GM18861 (cell line): ENCODE data around the gene WASL.
"Not testable (repeated sequence)": the region's sequence is repeated elsewhere in the genome, so short reads cannot be mapped to it uniquely, and the experiment has no call there.

ENCODE experiments used
- ATAC-seq: cut with Tn5 transposase; IDR thresholded peaks from one replicate; pipeline ENCODE4 v1.9.1; 2021; ENCODE audit not compliant: unreplicated experiment

Gene WASL

DNA sequence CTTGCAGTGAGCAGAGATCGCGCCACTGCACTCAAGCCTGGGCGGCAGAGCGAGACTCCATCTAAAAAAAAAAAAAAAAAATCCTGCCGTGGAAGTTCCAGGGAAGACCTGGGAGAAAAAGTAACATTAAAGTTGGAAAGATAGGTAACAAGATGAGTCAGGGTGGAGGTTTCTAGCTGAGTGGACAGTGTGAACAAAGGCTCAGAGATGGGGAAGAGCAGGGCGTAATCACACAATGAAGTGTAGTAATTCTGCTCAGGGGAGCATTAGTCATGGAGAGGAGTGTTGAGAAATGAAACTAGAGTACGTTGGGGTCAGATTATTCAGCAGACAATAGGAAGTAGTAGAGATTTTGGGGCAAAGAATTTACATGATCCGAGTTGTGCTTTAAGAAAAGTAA is 21.6 kb upstream of the WASL start:
- ATAC-seq, result peak; percentile 90

- no peak for ATAC-seq
Measured at GRCh38 chr7:123769371-123769770, 20.6 kb upstream of the WASL start.

DNA sequence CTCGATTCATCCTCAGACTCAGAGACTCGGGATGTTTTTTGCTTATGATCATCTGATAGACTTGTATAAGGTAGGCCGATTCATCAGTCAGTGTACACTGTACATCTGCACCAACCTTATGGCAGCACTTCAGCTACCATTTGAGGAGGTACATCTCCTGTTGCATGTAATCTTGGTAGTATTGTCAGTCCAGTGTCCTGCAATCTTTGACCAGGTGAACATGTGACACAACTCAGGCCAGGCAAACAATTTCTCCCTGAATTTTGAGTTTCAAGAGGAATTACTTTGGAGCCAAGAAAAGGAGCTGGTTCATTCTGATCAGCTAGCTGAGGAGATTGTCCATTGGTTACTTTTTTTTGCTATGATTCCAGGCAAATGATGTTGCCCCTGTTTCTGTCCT is 19.7 kb upstream of the WASL start:
- ATAC-seq, result no peak

- no peak for ATAC-seq
Measured at GRCh38 chr7:123763191-123763661, 14.4 kb upstream of the WASL start.

DNA sequence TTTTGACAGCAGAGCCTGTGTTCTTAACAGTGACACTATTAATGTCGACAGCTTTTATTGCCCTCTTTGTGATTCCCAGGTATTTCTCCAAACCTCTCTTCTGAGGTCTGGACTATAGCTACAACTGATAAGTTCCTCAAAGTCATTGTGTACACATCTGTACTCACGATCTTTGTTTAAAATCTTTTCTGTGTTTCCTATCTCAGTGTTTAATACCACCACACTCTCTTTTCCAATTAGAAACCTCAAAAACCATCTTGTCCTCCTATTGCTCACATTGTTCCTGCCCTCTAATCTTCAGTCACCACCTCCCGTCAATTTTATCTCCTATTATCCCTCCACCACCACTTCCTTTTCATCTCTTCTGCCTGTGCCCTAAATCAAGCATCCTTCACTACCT is 12.9 kb upstream of the WASL start:
- no peak for ATAC-seq

- ATAC-seq, result no peak
Measured at GRCh38 chr7:123757095-123757494, 8.3 kb upstream of the WASL start.

DNA sequence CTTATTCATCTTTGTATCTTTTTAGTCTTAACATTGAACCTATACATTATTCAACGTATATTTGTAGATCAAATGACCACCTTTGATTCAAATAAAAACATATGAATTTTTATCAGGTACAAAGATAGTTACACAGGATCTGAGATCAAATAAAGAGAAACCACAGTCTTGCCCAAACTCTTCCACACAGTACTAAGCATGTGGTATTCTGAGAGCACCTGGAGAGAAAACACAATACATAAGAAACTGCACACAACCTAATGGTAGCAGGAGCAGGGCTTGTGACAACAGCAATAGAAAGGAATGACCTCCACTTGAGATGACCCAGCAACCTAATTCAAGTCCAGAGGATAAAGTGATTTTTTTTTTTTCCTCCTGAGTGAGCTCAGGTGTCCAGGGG is 6.5 kb upstream of the WASL start:
- ATAC-seq, result no peak

GRCh38 chr7:123754271-123754871 is 5.6 kb upstream of the WASL start:
- no peak for ATAC-seq

- no peak for ATAC-seq
Measured at GRCh38 chr7:123752534-123752933, 3.7 kb upstream of the WASL start.

DNA sequence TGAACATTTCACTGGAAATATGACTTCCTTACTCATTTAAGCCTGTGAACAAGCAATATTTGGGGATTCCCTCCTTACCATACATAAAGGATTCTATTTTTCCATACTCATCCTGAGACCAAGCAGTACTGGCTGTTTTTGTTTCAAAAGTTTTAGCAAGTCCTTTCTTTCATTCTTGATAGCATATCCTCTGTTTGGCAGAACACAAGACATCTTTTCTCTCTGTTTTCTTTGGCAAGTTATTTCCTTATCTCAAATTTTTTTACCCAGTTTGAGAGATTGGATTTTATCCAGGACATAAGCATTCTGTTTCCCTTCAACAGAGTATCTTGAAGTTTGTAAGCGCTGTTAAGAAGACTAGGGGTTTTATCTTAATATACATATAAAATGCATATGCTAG is 3.0 kb upstream of the WASL start:
- no peak for ATAC-seq

DNA sequence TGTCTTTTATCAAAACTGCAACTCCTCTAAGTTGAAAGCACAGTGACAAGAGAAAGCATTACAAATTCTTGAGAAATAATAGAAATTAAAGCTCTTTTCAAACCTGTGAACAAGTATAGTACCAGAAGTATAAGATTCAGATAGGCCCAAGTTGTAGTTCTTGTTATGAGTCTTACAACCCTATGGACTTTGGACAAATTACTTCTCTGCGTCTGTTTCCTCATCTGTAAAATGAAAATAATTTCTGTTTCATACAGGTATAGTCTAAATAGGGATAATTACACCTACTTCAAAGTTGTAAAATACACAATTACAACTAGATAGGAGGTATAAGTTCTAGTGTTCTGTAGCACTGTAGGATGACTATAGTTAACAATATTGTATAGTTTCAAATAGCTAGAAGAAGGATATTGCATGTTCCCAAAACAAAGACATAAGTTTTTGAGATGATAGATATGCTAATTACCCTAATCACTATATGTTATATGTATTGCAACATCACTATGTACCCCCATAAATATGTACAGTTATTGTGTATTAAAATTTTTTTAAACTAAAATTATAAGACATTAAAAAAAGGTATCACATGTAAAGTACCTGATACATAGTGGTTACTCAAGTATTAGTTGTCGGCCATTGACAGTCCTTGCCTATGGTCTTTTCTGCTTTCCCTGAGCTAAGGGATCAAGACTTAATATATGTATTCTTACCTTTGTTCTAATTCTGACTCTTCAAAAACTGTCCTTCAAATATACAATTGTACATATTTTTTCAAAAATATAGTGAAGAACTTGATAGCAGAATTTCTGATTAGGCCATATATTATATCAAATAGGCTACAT is 1.8 kb upstream of the WASL start:
- no peak for ATAC-seq

- ATAC-seq, result peak; percentile 8
Measured at GRCh38 chr7:123749537-123749857, 694 bp upstream of the WASL start.

DNA sequence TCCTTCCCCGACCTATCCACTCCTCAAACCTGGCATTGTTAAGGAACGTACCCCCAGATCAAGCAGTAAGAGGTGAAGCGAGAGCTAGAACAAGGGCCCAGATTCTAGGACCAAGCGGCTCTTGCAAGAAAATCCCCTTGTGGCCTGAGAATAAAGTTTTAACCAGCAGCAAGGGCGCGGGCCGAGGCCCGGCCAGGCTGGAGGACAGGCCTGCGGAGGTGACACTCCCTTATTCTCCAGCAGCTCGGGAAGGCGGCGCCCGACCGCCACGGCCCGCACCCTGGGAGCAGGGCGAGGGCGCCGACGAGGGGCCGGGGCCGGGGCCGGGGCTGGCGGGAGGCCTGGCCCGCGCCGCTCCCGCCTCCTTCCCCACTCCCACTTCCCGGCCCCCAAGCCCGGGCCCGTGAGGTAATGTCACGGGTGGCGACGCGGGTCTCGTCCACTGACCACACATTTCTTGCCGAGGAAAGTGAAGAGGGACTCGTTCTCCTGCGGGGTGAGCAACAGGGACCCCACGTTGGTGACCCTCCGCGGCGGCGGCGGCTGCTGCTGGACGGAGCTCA is 551 bp downstream of the WASL start:
- ATAC-seq, result no peak

- no peak for ATAC-seq
Measured at GRCh38 chr7:123747620-123748141, 1.1 kb downstream of the WASL start.

DNA sequence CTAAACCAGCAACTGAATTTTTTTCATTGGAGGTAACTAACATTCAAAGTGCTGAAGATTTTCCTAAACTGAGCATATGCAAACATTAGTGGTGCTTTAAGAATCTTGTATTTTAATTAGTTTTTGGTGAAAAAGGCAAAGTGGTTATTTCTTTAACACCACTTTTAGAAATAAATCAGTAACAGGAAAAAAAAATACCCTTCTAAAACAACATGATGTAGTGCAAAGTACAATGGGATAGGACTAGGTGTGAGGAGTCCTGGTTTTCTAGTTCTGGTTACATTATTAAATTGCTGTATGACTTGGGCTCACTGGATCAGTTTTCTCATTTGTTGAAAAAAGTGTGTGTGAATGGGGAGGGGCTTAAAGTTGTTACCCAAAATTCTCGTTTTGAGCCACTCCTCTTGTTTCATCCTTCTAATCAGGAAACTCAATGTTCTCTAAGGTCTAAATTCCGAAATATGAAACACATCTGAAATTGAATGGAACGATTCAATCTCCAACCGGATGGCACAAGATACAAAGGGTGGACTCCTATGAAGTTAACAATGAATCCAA is 1.8 kb downstream of the WASL start:
- no peak for ATAC-seq

DNA sequence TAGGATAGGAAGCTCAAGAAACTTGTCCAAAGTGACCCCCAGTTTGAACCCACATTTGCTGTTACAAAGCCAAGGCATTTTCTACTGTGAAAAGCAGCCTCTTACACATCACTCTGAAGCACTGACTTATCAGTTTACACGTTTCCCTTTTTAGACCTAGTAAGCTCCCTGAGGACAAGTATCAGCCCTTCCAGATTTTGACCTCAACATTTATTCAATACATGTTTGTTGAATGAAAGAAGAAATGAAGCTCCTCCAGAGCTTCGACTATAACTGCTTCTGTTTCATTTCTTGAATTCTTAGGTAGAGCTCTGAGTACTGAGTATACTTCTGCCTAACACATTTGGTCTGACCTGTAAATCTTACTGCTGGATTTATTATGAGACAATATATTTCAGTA is 2.7 kb downstream of the WASL start:
- ATAC-seq, result no peak

DNA sequence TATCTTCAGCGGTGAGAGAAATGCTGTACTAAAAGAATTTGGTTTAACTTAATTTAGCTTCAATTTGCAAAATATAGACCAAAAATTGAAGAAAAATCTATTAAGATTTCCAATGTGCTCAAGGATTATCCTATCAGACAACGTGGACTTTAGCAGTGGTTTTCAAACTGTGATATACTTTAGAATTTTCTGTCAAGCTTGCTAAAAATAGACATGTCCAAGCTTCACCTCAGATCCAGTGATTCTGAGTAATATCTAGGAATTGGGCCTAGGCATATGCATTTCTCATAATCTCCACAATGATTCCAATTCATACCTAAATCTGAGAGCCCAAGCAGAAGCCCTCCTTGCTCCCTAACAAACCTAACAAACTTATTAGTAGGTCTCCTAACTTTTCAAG is 3.4 kb downstream of the WASL start:
- ATAC-seq, result no peak

DNA sequence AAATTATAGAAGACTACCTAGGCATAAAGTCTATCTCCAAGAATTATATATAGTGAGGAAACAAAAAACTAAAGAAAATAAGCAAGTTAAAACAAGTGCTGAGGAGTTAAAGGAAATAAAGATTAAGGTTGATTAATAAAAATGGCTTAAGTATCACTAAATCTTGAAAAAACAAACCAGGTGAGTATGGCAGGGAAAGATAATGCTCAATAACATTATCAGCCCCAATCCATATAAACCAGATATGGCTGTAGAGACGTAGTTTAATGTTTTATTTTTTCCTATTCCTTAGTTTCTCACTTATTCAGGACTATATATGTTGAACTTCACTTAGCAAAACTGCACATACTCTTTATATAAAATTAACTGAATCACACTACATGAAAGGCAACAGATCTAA is 4.4 kb downstream of the WASL start:
- ATAC-seq, result no peak

DNA sequence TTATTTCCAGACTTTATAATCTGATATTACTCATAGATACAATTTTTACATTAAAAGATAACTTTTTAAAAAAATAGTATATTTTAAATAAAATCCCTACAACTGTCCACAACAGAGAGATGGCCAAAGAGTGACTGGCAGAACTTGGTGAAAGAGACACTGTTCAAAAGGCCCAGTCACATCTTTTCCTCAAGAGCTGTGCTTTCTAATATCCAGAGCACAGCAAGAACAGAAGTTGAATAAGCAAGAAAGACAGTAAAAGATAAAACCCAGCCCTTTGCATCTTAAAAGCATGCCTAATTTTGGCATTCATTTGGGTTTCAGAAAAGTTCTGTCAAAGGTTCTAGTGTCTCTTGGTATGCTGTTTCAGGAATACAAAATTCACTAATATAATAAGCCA is 6.9 kb downstream of the WASL start:
- ATAC-seq, result no peak

DNA sequence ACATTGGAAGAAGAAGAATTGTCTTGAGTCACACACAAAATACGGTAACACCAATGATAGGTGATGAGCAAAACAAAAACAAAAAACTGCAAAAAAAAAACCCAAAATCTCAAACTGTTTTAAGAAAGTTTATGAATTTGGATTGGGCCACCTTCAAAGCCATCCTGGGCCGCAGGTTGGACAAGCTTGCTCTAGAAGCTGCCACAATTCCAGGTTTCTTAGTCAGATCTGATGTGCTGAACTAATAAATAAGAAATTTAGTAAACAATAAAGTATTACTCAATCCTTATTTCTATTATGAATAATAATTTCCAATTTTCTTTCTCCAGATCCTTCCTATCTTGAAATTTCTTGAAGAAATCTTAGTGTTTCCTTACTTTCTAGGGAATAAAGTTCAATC is 10.0 kb downstream of the WASL start:
- ATAC-seq, result no peak

DNA sequence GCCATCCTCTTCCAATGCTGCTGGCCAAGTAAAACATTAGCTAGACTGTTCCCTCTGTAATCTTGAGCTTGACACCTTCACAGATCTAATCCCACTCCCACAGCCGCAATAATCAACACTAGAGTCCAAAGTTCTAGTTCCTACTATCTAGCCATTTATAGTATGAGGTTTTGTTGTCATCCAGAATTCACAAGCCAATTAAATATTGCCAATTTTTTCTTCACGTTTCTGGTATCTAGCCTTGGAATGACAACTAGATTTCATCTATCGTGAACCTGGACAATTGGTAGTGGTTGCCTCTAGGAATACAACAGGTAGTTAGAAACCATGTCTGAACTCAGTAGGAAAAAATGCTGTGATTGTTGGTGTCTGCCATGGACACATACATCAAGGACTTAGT is 10.4 kb downstream of the WASL start:
- ATAC-seq, result no peak

DNA sequence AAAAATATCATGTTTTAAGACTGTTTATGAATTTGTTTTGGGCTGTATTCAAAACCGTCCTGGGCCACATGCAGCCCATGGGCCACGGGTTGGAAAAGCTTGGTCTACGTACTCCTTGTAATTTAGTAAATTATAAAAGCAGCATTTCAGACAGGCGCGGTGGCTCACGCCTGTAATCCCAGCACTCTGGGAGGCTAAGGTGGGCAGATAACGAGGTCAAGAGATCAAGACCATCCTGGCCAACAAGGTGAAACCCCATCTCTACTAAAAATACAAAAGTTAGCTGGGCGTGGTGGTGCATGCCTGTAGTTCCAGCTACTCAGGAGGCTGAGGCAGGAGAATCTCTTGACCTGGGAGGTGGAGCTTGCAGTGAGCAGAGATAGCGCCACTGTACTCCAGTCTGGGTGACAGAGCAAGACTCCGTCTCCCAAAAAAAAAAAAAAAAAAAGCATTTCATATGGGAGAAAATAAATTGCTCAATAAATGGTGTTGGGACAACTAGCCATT is 11.6 kb downstream of the WASL start:
- not testable (repeated sequence) for ATAC-seq
